Activated CD8-positive, alpha-beta T cell treated with anti-CD3 and anti-CD28 coated beads for 36 hours (primary cell): ENCODE results near the gene KLHL4. TPM values are rescaled to one million over a fixed set of nuclear protein-coding genes. Genes with fewer than 3 reads are reported as not detected.

Experiments
- ATAC-seq: fragments of 200-7000 bp; cut with Tn5 transposase; one replicate; pipeline ENCODE4 v1.10.0; 2021; ENCODE audit warnings: mild to moderate bottlenecking, moderate library complexity
- CTCF ChIA-PET: fragments of 350-600 bp; sonication (Branson Sonifier 250); formaldehyde crosslinking; loops from one replicate; lab custom pipeline; 2021; ENCODE audit warnings: antibody characterized with exemption; lab: Charles Lee
- POLR2A ChIA-PET: fragments of 350-600 bp; sonication (Branson Sonifier 250); formaldehyde crosslinking; loops from one replicate; lab custom pipeline; 2021; ENCODE audit warnings: antibody characterized with exemption; lab: Charles Lee
- DNase-seq: peaks from one replicate; pipeline ENCODE4 v3.0.0-alpha.2; 2020
- H3K27ac Mint-ChIP-seq: one replicate; pipeline ENCODE4 v1.8.0; 2021; ENCODE audit warnings: mild to moderate bottlenecking, mixed read lengths
- H3K27me3 Mint-ChIP-seq: one replicate; pipeline ENCODE4 v1.8.0; 2021; ENCODE audit warnings: mixed read lengths
- H3K36me3 Mint-ChIP-seq: one replicate; pipeline ENCODE4 v1.8.0; 2021; ENCODE audit warnings: low read depth, mixed read lengths
- H3K4me1 Mint-ChIP-seq: one replicate; pipeline ENCODE4 v1.8.0; 2021; ENCODE audit warnings: low read depth, mixed read lengths
- H3K4me3 Mint-ChIP-seq: one replicate; pipeline ENCODE4 v1.8.0; 2021; ENCODE audit warnings: mild to moderate bottlenecking, moderate library complexity, mixed read lengths
- H3K9me3 Mint-ChIP-seq: one replicate; pipeline ENCODE4 v1.8.0; 2021; ENCODE audit warnings: mixed read lengths
- CTCF ChIP-seq: fragments of 200-600 bp; IDR thresholded peaks from one replicate; pipeline ENCODE4 v1.8.0; 2022; ENCODE audit warnings: antibody characterized with exemption, mild to moderate bottlenecking
- intact Hi-C: fragments of 100-400 bp; cut with micrococcal nuclease; formaldehyde crosslinking; loops from one replicate; pipeline ENCODE4 v1.10.0; 2022
- total RNA-seq, 2 experiments: library from RNA; stranded (reverse); gene quantifications; one replicate each; pipeline ENCODE4 v1.2.3, GENCODE V29; 2021

The KLHL4 gene
- total RNA-seq, 2 experiments from 2014 or later = not detected

DNA sequence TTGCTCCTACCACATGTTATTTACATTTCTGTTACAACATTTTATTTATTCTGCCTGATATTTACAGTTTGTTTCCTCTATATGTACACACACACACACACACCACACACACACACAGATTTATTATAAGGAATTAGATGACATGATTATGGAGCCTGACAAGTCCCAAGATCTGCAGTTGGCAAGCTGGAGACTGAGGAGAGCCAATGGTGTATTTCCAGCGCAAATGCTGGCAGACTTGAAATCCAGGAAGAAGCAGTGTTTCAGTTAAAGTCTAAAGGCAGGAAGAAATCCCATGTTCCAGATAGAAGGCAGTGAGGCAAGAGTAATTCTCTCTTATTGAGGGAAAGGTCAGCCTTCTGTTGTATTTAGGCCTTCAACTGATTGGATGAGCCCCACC is 1.8 kb upstream of the KLHL4 start:
- intact Hi-C loops = no loop called here
- Mint-ChIP-seq H3K4me1 (no peaks in the 10 kb centered on the region), H3K27ac (no peak overlapping the region), H3K27me3 (no peaks in the 10 kb centered on the region), H3K9me3 (no peaks in the 10 kb centered on the region), H3K36me3 (no peaks in the 10 kb centered on the region), H3K4me3 (no peak overlapping the region)
- no peak for TF ChIP-seq CTCF
- ATAC-seq = no peak
- no peak for DNase-seq
- POLR2A ChIA-PET = no interaction called here
- CTCF ChIA-PET = no interaction called here

DNA sequence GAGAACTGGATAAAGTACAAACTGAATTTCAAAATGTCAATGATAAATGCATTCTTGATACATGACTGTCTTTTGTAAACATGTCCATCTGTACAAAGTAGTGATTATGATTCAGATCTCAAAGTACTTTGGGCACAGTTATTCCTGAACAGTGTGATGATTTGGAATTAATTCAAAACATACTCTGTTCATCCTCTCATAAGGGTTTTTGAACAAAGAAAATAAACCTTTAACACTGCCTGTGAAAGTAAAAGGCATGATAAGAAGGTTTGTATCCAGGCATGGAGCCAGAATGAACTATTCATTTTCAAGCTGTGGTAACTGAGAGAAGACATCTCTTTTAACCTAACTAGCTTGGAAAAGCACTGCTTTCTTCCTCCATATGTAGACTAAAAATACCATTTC is 883 bp upstream of the KLHL4 start:
- no peak overlapping the region for H3K27ac Mint-ChIP-seq
- ChIA-PET CTCF (no interaction called here), POLR2A (no interaction called here)
- H3K4me1 Mint-ChIP-seq = no peaks in the 10 kb centered on the region
- ATAC-seq (no peak), DNase-seq (no peak)
- TF ChIP-seq CTCF = no peak
- intact Hi-C loops = no loop called here
- H3K27me3 Mint-ChIP-seq = no peaks in the 10 kb centered on the region
- no peaks in the 10 kb centered on the region for H3K9me3 Mint-ChIP-seq
- H3K4me3 Mint-ChIP-seq = no peak overlapping the region
- H3K36me3 Mint-ChIP-seq = no peaks in the 10 kb centered on the region

- no peaks in the 10 kb centered on the region for H3K4me1 Mint-ChIP-seq
- intact Hi-C loops = no loop called here
- no peaks in the 10 kb centered on the region for H3K27me3 Mint-ChIP-seq
Observed at GRCh38 chrX:87518504-87518903, 902 bp downstream of the KLHL4 start.

DNA sequence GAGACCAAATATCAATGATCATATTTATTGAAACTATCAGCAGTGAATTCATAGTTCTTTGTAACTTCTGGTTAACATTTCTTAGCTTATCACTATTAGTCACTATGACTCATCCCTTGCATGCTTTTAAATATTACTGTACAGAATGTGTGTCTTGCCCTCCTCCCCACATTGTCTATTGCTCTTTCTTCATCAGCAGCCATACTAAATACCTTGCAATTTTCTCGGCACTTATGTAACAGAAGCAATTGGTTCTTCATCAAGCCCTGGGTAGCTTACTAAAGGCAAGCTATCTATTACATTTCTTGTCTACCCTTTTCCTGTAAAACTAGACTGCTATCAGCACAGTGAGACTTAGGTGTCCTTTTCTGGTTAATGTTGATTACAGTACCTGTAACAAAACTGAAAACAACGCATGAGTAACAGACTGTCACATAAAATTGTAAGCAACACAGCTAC is 8.2 kb downstream of the KLHL4 start:
- peaks cover 2% of the 10 kb centered on the region for H3K9me3 Mint-ChIP-seq
- no peaks in the 10 kb centered on the region for H3K27me3 Mint-ChIP-seq
- no peak overlapping the region for H3K27ac Mint-ChIP-seq
- no peak overlapping the region for H3K4me3 Mint-ChIP-seq
- POLR2A ChIA-PET = interaction anchor here (0.7 kb wide), 1 partner anchor 655 kb away, joined by 3 read pairs; no protein-coding TSS in a partner anchor
- no peak for DNase-seq
- CTCF ChIA-PET = no interaction called here
- intact Hi-C loops = no loop called here
- no peaks in the 10 kb centered on the region for H3K36me3 Mint-ChIP-seq
- H3K4me1 Mint-ChIP-seq = no peaks in the 10 kb centered on the region
- no peak for TF ChIP-seq CTCF
- ATAC-seq = no peak

More at GRCh38 chrX:87518504-87518903, 902 bp downstream of the KLHL4 start:
- ChIA-PET POLR2A (no interaction called here), CTCF (no interaction called here)
- Mint-ChIP-seq H3K27ac (no peak overlapping the region), H3K36me3 (no peaks in the 10 kb centered on the region), H3K4me3 (no peak overlapping the region), H3K9me3 (no peaks in the 10 kb centered on the region)
- no peak for ATAC-seq
- DNase-seq = no peak
- no peak for TF ChIP-seq CTCF

DNA sequence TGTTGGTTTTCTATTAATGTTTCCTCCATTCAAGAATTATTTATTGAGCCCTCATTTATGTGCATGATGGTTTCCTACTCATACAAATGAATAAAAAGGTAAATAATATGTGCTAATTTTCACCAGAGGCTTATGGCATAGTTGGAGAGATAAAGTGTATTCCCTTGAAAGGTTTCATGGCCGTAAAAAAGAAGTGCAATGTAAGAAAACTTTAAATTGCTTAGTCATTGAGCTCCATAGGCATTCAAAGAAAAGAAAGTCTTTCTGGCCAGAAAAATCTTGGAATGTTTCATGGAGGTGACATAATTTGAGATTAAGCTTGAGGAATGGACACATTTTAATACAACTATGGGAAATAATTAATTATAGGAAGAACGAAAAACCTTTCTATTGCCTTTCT is 8.7 kb downstream of the KLHL4 start:
- Mint-ChIP-seq H3K36me3 (no peaks in the 10 kb centered on the region), H3K9me3 (peaks cover 2% of the 10 kb centered on the region), H3K27me3 (no peaks in the 10 kb centered on the region), H3K4me3 (no peak overlapping the region), H3K27ac (no peak overlapping the region), H3K4me1 (no peaks in the 10 kb centered on the region)
- CTCF ChIA-PET = no interaction called here
- intact Hi-C loops = no loop called here
- DNase-seq (no peak), ATAC-seq (no peak)
- no peak for TF ChIP-seq CTCF
- POLR2A ChIA-PET = interaction anchor here (0.7 kb wide), 1 partner anchor 654 kb away, joined by 3 read pairs; no protein-coding TSS in a partner anchor
